B cell (primary cell): ENCODE measurements around the gene P2RY6. TPM values are rescaled to one million over a fixed set of nuclear protein-coding genes. Genes with fewer than 3 reads are reported as not detected.
"Not testable (repeated sequence)": the region's sequence is repeated elsewhere in the genome, so short reads cannot be mapped to it uniquely, and the experiment has no call there.

Source experiments
- ATAC-seq: fragments of 200-7000 bp; cut with Tn5 transposase; one replicate; pipeline ENCODE4 v1.10.0; 2021; ENCODE audit warnings: low read depth, mild to moderate bottlenecking, moderate number of reproducible peaks, moderate library complexity
- CTCF ChIA-PET: fragments of 350-600 bp; sonication (Branson Sonifier 250); formaldehyde crosslinking; loops from one replicate; lab custom pipeline; 2021; ENCODE audit warnings: antibody characterized with exemption, inconsistent platforms; lab: Charles Lee
- POLR2A ChIA-PET: fragments of 350-600 bp; sonication (Branson Sonifier 250); formaldehyde crosslinking; loops from one replicate; lab custom pipeline; 2021; ENCODE audit warnings: antibody characterized with exemption; lab: Charles Lee
- DNase-seq: peaks from one replicate; pipeline ENCODE4 v3.0.0; 2013
- H2AFZ ChIP-seq: 2 replicates; pipeline ENCODE4 v1.6.1; 2012; ENCODE audit warnings: mild to moderate bottlenecking, low read depth, low read length; ENCODE audit not compliant: insufficient read depth, poor library complexity, severe bottlenecking
- H3K27ac ChIP-seq, 2 donors: 1 replicate in 1 of 2; 2 replicates in 1 of 2; pipeline ENCODE4 v1.5.1; 2012 to 2013; ENCODE audit warnings: low read length in 2 of 2, mild to moderate bottlenecking in 2 of 2, moderate library complexity in 1 of 2
- H3K27me3 ChIP-seq, 4 experiments: fragments of 200-600 bp in 1 of 4; sonication (generic) in 1 of 4; replicated peaks in 1 of 4; 1 replicate in 2 of 4; 2 replicates in 2 of 4; pipeline versions ENCODE4 v1.6.1 to v1.7.0; 2013 to 2016; ENCODE audit warnings: low read length in 3 of 4, mild to moderate bottlenecking in 2 of 4, mixed read lengths in 1 of 4, moderate library complexity in 1 of 4; ENCODE audit not compliant: insufficient read depth in 4 of 4, control insufficient read depth in 3 of 4; ENCODE audit errors: control extremely low read depth in 1 of 4
- H3K36me3 ChIP-seq, 2 experiments: replicated peaks in 1 of 2; 1 replicate in 1 of 2; 2 replicates in 1 of 2; pipeline versions ENCODE4 v1.6.1 to v1.7.1; 2013; ENCODE audit warnings: low read length in 1 of 2; ENCODE audit not compliant: insufficient read depth in 2 of 2, control insufficient read depth in 1 of 2; ENCODE audit errors: control extremely low read depth in 1 of 2, extremely low read depth in 1 of 2
- H3K4me1 ChIP-seq, 2 donors: fragments of 200-600 bp in 1 of 2; sonication (generic) in 1 of 2; 1 replicate in 1 of 2; 2 replicates in 1 of 2; pipeline versions ENCODE4 v1.5.1 to v1.6.1; 2013 to 2017; ENCODE audit warnings: low read length in 2 of 2; ENCODE audit not compliant: control insufficient read depth in 2 of 2, insufficient read depth in 2 of 2
- H3K4me2 ChIP-seq: replicated peaks from 2 replicates; pipeline ENCODE3; 2012; ENCODE audit warnings: mild to moderate bottlenecking, low read depth, low read length; ENCODE audit not compliant: poor library complexity, severe bottlenecking
- H3K4me3 ChIP-seq, 5 experiments: fragments of 200-600 bp in 1 of 5; sonication (generic) in 1 of 5; 1 replicate in 3 of 5; 2 replicates in 2 of 5; pipeline versions ENCODE4 v1.5.1 to v1.7.0; 2011 to 2016; ENCODE audit warnings: low read length in 4 of 5, mild to moderate bottlenecking in 4 of 5, low read depth in 2 of 5, control low read depth in 1 of 5, moderate library complexity in 1 of 5; ENCODE audit not compliant: insufficient read depth in 1 of 5; ENCODE audit errors: control extremely low read depth in 1 of 5, extremely low read depth in 1 of 5
- H3K79me2 ChIP-seq: fragments of 200-600 bp; sonication (generic); one replicate; pipeline ENCODE4 v1.6.0; 2016; ENCODE audit warnings: low read length; ENCODE audit not compliant: control insufficient read depth, insufficient read depth
- H3K9ac ChIP-seq: fragments of 200-600 bp; sonication (generic); 2 replicates; pipeline ENCODE4 v1.6.1; 2017; ENCODE audit warnings: mild to moderate bottlenecking, low read length, moderate library complexity
- H3K9me3 ChIP-seq, 3 donors: one replicate each; pipeline versions ENCODE4 v1.6.1 to v1.7.1; 2013; ENCODE audit warnings: low read length in 2 of 3; ENCODE audit not compliant: control insufficient read depth in 2 of 3, insufficient read depth in 1 of 3; ENCODE audit errors: control extremely low read depth in 1 of 3
- H4K20me1 ChIP-seq: 2 replicates; pipeline ENCODE4 v1.6.0; 2012; ENCODE audit warnings: mild to moderate bottlenecking, low read length; ENCODE audit not compliant: insufficient read depth, control insufficient read depth, poor library complexity, severe bottlenecking
- H3K27ac Mint-ChIP-seq: one replicate; pipeline ENCODE4 v1.8.0; 2021; ENCODE audit warnings: mixed read lengths
- H3K27me3 Mint-ChIP-seq: one replicate; pipeline ENCODE4 v1.8.0; 2021; ENCODE audit warnings: mixed read lengths
- H3K4me1 Mint-ChIP-seq: one replicate; pipeline ENCODE4 v1.8.0; 2021; ENCODE audit warnings: mixed read lengths
- H3K4me3 Mint-ChIP-seq: one replicate; pipeline ENCODE4 v1.8.0; 2021; ENCODE audit warnings: mixed read lengths
- H3K9me3 Mint-ChIP-seq: one replicate; pipeline ENCODE4 v1.8.0; 2022; ENCODE audit warnings: mixed read lengths; ENCODE audit not compliant: insufficient read depth
- EZH2 ChIP-seq: IDR thresholded peaks from 2 replicates; pipeline ENCODE4 v1.6.1; 2012; ENCODE audit warnings: borderline replicate concordance, low read depth, mild to moderate bottlenecking, moderate library complexity, low read length; ENCODE audit not compliant: insufficient read depth, poor library complexity, severe bottlenecking
- WGBS: methylation state at CpG from one replicate; pipeline ENCODE4 v1.1.5; 2013; ENCODE audit warnings: missing lambda C conversion rate; ENCODE audit not compliant: insufficient coverage; 5-methylcytosine and 5-hydroxymethylcytosine counted together
- intact Hi-C: fragments of 100-400 bp; cut with micrococcal nuclease; formaldehyde crosslinking; loops from one replicate; pipeline ENCODE4 v1.10.0; 2022
- polyA plus RNA-seq: library from polyadenylated mRNA; depleted of rRNA; stranded (reverse); fragments of >200 nt; gene quantifications from 2 replicates; pipeline ENCODE4 v1.2.3, GENCODE V29; 2012
- total RNA-seq, 2 donors: library from RNA; stranded (reverse); fragments of 120-200 nt in 1 of 2; gene quantifications; 1 replicate in 1 of 2; 2 replicates in 1 of 2; pipeline versions ENCODE4 v1.2.3 to v1.2.4, GENCODE V29; 2013 to 2022
- TF ChIP-seq, protein P1 (sequence below): fragments of 200-600 bp; IDR thresholded peaks from one replicate; pipeline ENCODE4 v1.8.0; 2022; ENCODE audit warnings: antibody characterized with exemption, mild to moderate bottlenecking

P2RY6 gene
- total and polyA plus RNA-seq, 2 donors (not counting 1 experiment from before 2014, with no cell fraction given) = 0.25 TPM; not detected in 1

DNA sequence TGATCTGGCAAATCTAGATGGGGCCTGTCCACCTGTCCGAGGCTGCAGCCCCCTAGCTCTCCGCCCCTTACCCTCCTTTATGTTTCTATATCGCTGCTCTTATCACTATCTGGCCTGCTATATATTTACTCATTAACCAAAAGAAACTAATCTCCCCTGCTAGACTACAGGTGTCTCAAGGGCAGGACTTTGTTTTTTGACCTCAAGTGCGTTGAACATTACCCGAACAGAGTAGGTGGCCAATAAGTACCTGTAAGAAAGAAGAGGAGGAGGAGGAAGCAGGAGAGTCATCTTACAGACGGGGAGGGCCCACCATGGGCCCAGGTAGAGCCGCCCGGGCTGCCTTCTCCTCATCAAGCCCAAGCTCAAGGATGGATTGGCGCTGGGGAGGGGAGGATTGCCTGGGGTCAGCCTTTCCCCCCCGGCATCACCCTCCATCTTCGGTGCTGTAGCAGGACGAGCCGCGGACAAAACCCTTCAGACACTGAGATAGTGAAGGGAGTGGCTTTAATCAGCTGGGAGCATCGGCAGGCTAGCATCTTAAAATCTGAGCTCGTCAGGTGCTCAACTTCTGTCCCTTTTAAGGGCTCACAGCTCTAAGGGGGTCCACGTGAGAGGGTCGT lies 1.2 kb upstream of the P2RY6 start:
- WGBS = 85% methylated on average over 10 of the region's 18 CpGs
- no peak overlapping the region for H2AFZ ChIP-seq
- TF ChIP-seq EZH2 = no peak
- TF ChIP-seq, protein P1, sequence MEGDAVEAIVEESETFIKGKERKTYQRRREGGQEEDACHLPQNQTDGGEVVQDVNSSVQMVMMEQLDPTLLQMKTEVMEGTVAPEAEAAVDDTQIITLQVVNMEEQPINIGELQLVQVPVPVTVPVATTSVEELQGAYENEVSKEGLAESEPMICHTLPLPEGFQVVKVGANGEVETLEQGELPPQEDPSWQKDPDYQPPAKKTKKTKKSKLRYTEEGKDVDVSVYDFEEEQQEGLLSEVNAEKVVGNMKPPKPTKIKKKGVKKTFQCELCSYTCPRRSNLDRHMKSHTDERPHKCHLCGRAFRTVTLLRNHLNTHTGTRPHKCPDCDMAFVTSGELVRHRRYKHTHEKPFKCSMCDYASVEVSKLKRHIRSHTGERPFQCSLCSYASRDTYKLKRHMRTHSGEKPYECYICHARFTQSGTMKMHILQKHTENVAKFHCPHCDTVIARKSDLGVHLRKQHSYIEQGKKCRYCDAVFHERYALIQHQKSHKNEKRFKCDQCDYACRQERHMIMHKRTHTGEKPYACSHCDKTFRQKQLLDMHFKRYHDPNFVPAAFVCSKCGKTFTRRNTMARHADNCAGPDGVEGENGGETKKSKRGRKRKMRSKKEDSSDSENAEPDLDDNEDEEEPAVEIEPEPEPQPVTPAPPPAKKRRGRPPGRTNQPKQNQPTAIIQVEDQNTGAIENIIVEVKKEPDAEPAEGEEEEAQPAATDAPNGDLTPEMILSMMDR = no peak
- Mint-ChIP-seq H3K4me3 (no peak overlapping the region), H3K27ac (no peak overlapping the region), H3K4me1 (peaks cover 16% of the 10 kb centered on the region), H3K27me3 (peaks cover 6% of the 10 kb centered on the region), H3K9me3 (no peaks in the 10 kb centered on the region)
- H3K36me3 ChIP-seq = no peaks in the 10 kb centered on the region
- H3K27me3 ChIP-seq = peaks cover 0 to 10% (median 1%) of the 10 kb centered on the region in 4 experiments
- intact Hi-C loops = no loop called here
- H3K9ac ChIP-seq = no peak overlapping the region
- H3K79me2 ChIP-seq = no peaks in the 10 kb centered on the region
- POLR2A ChIA-PET = no interaction called here
- CTCF ChIA-PET = no interaction called here
- H3K9me3 ChIP-seq = no peaks in the 10 kb centered on the region
- H3K4me1 ChIP-seq = peaks cover 0 to 11% of the 10 kb centered on the region in 2 donors
- H3K4me2 ChIP-seq = no peak overlapping the region
- H3K27ac ChIP-seq = no peak overlapping the region
- H4K20me1 ChIP-seq = no peaks in the 10 kb centered on the region
- DNase-seq (no peak), ATAC-seq (no peak)
- no peak overlapping the region for H3K4me3 ChIP-seq

DNA sequence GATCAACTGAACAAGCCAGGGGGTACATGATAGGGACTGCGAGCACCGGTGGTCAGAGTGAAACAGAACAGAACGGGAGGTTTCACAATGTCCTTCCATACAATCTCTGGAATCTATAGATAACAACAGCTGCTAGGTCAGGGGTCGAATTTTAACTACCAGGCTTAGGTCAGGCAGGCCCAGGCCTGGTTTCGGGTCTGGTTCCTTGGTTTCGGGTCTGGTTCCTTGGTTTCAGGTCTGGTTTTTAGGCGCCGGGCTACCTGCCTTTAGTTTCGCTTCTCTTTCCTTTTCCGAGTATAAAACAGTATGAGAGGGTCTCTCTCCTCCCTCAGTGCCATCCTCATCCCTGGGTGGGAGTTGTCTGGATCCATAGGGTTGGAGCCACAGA lies 666 bp upstream of the P2RY6 start:
- ATAC-seq, intact Hi-C loops, H3K27me3 Mint-ChIP-seq, DNase-seq, H3K9me3 ChIP-seq, H3K9ac ChIP-seq, H3K4me2 ChIP-seq, H3K4me3 Mint-ChIP-seq, CTCF ChIA-PET, H3K79me2 ChIP-seq, H2AFZ ChIP-seq, H3K27me3 ChIP-seq, H3K27ac ChIP-seq, H3K27ac Mint-ChIP-seq, H3K9me3 Mint-ChIP-seq, H3K4me3 ChIP-seq, H3K36me3 ChIP-seq, H4K20me1 ChIP-seq: not testable (repeated sequence)
- POLR2A ChIA-PET = interaction anchor here (0.6 kb wide), 1 partner anchor 25 kb away, joined by 3 read pairs; no protein-coding TSS in a partner anchor
- peaks cover 0 to 11% of the 10 kb centered on the region in 2 donors for H3K4me1 ChIP-seq
- WGBS = 86% methylated on average over 6 of the region's 10 CpGs
- peaks cover 16% of the 10 kb centered on the region for H3K4me1 Mint-ChIP-seq
